ENCODE data around the gene SMPD3.

Gene SMPD3

DNA sequence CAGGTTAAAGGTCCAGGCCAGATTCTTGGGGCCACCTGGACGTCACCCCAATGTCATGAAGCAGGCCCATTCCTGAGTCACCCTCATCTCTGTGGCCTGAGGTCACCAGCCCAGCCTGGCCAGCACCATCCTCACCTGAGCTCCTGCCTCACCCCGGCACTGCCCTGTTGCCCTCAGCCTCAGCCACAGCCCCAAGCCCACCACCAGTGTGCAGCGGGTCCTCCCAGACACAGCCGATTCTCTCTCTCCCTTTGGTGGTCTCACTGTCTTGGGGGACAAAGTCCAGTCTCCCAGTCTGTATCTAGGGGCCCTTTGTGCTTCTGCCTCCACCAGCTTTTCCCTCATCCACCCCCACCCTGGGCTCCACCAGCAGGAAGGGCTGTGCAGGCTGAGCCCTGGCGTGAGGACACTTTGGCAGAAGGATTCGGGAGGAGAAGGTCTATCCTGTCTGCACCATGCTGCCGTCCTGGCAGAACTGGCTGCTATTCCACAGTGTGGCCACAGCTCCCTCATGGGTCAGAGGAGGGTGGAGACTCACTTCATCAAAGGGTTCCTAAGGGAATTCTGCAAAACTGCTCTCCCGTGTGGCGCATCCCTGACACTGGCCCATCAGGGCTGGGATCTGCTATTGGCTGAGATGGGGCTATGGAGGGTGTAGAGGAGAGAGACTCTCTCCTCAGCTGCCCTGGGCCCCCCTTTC lies 73.2 kb downstream of the SMPD3 start:
- no peak overlapping the region for H3K27ac Mint-ChIP-seq
- peaks cover 52% of the 10 kb centered on the region for H3K27me3 Mint-ChIP-seq (ENCODE audit: low read depth)
- no peak for DNase-seq (ENCODE audit: low spot score)
- peaks cover 23% of the 10 kb centered on the region for H3K4me1 Mint-ChIP-seq (ENCODE audit: low read depth)
- no peaks in the 10 kb centered on the region for H3K9me3 Mint-ChIP-seq
- no peaks in the 10 kb centered on the region for H3K36me3 Mint-ChIP-seq (ENCODE audit: low read depth)
- H3K4me3 Mint-ChIP-seq = no peak overlapping the region

DNA sequence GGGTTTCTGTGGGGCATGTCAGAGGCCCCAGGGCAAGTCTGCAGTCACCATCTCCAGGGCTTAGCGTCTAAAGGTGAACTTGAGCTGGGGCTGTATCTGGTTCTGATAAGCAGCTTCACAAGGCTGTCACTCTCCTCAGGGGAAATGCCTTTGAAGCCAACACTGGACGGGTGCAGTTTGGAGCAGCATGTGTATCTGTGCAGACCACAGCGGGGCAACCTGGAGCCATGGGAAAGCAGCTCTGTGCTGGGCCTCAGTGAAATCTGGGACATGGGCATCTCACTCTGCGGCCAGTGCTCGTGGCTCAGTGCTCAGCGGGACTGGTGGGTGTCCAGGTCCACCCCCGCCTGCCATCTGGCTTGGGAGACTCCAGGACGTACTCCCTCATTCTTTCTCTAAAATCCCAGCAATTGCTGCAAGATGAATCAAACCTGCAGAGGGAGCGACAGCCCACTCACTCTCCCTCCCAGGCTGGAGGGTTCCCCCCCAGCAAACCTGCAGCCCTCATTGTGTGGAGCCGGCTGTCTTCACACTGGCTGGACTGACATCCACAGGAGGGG lies 74.0 kb downstream of the SMPD3 start:
- H3K27me3 Mint-ChIP-seq (ENCODE audit: low read depth) = peaks cover 52% of the 10 kb centered on the region
- no peak for DNase-seq (ENCODE audit: low spot score)
- no peaks in the 10 kb centered on the region for H3K36me3 Mint-ChIP-seq (ENCODE audit: low read depth)
- peaks cover 23% of the 10 kb centered on the region for H3K4me1 Mint-ChIP-seq (ENCODE audit: low read depth)
- no peak overlapping the region for H3K27ac Mint-ChIP-seq
- H3K4me3 Mint-ChIP-seq = no peak overlapping the region
- H3K9me3 Mint-ChIP-seq = no peaks in the 10 kb centered on the region

DNA sequence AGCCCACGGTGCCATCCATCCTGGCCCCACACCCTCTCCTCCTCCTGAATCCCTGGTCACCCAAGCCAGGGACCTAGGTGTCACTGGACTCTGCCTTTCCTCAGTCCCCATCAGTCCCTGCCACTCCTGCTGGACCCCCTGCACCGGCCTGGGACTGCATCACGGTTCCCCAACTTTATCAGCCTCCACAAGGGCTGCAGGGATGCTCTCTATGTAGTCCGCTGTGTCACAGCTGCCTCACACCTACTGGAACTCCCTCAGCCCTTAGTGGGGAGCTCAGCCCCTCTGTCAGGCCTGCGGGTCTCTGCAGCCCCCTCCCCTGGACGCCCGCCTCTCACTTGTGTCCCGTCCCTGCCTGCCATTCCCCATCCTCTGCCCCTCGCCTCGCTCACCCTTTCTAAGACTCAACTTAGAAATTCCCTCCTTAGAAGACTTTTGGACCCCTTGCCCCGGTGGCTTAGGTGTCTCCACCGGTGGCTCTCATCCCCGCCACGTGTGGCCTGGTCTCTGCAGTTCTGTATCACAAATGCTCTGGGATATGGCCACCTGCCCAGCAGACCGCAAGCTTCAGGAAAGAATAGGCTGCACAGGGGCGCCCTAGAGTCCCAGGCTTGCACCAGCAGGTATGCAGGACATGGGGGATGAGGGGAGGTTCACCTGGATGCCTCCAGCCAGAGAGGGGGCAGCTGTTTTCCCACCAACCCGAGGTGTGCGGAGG lies 74.6 kb downstream of the SMPD3 start:
- Mint-ChIP-seq H3K4me3 (no peak overlapping the region), H3K4me1 (ENCODE audit: low read depth) (peaks cover 22% of the 10 kb centered on the region), H3K9me3 (no peaks in the 10 kb centered on the region), H3K27ac (no peak overlapping the region), H3K36me3 (ENCODE audit: low read depth) (no peaks in the 10 kb centered on the region), H3K27me3 (ENCODE audit: low read depth) (peaks cover 48% of the 10 kb centered on the region)
- DNase-seq (ENCODE audit: low spot score) = no peak

DNA sequence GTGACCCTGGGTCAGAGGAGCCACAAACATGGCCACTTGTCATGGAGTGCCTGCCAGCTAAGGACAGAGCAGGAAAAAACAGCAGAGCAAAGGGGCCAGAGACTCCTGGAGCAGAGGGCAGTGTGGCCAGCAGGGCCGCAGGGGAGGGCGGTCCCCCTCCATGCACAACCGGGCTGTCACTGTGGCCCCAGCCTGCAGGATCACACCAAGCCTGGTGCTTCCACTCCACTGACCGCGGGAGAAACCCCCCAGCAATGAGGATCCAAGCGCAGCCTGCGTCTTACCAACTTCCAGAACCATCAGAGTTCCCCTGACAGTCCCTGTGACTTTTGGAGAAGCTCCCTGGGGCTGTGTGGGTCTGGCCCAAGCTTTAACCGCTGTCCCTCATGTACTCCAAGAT lies 75.5 kb downstream of the SMPD3 start:
- no peak for DNase-seq (ENCODE audit: low spot score)
- Mint-ChIP-seq H3K27ac (no peak overlapping the region), H3K9me3 (no peaks in the 10 kb centered on the region)

DNA sequence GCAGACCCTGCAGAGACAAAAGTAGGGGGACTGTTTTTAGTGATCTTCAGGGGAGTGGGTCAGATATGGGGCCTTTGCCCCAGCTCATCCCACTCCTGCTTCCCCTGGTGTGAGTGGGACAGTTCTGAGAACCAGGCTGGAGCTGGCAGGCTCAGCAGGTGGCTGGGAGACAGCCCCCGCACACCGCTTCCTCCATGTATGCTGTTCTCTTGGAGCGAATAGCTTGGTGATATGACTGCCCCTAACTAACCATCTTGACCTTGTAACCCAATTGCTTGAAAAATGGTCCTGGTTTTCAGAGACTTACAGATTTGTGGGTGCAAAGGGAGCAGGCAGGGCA lies 76.0 kb downstream of the SMPD3 start:
- Mint-ChIP-seq H3K4me1 (ENCODE audit: low read depth) (peaks cover 30% of the 10 kb centered on the region), H3K9me3 (no peaks in the 10 kb centered on the region), H3K4me3 (no peak overlapping the region), H3K36me3 (ENCODE audit: low read depth) (peaks cover 2% of the 10 kb centered on the region), H3K27ac (no peak overlapping the region), H3K27me3 (ENCODE audit: low read depth) (peaks cover 56% of the 10 kb centered on the region)
- no peak for DNase-seq (ENCODE audit: low spot score)

More for the DNA sequence above, 75.5 kb downstream of the SMPD3 start:
- no peak overlapping the region for H3K4me3 Mint-ChIP-seq
- H3K27me3 Mint-ChIP-seq (ENCODE audit: low read depth) = peaks cover 53% of the 10 kb centered on the region
- H3K4me1 Mint-ChIP-seq (ENCODE audit: low read depth) = peaks cover 28% of the 10 kb centered on the region
- H3K36me3 Mint-ChIP-seq (ENCODE audit: low read depth) = peaks cover 2% of the 10 kb centered on the region

DNA sequence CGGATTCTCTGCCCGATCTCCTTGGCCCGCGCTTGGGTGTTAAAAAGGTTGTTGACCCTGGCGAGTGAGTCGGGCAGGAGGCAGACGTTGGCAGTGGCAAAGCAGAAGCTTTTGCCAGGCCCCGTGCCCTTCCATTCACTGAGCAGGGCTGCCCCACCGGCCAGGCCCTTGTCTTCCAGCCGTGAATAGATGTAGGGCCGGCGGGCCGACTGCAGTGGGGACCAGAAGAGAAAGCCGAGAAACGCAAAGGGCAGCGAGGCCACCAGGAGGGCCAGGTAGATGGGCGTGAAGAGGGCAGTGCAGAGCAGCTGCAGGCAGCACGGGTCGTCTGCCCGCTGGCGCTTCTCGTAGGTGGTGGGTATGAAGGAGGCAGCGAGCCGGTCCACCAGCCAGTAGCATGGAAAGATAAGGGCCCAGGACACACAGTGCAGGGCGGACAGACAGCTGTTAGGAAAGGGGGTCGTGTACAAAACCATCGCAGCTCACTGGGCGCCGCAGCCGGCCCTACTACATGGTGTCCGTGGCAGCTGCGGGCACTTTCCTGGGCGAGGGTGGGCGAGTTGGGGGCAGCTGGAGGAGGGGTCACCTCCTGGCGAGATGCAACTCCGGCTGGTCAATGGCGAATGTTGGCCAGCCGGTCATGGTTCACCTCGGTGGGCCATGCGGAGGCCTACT lies 76.5 kb downstream of the SMPD3 start:
- no peak overlapping the region for H3K4me3 Mint-ChIP-seq
- H3K27ac Mint-ChIP-seq = no peak overlapping the region
- no peaks in the 10 kb centered on the region for H3K9me3 Mint-ChIP-seq
- no peak for DNase-seq (ENCODE audit: low spot score)
- peaks cover 2% of the 10 kb centered on the region for H3K36me3 Mint-ChIP-seq (ENCODE audit: low read depth)
- H3K27me3 Mint-ChIP-seq (ENCODE audit: low read depth) = peaks cover 58% of the 10 kb centered on the region
- peaks cover 30% of the 10 kb centered on the region for H3K4me1 Mint-ChIP-seq (ENCODE audit: low read depth)

DNA sequence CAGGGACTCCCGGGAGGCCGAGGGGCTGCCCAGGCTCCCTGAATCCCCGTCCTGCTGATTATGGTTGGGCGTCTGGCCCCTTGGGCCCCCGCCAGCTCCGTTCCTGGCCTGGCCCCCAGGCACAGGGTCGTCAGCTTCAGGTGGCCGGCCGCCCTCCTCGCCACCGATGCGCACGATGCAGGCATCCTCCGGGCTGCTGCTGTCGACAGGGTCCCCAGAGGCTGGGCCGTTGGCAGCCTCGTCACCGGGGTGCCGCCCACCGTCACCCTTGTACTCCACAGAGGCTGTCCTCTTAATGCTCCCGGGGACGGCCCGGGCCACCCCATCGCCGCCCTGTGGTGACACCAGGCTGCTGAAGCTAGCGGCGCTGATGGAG lies 77.0 kb downstream of the SMPD3 start:
- Mint-ChIP-seq H3K9me3 (no peaks in the 10 kb centered on the region), H3K4me1 (ENCODE audit: low read depth) (peaks cover 30% of the 10 kb centered on the region), H3K27ac (no peak overlapping the region), H3K4me3 (no peak overlapping the region), H3K27me3 (ENCODE audit: low read depth) (peaks cover 58% of the 10 kb centered on the region), H3K36me3 (ENCODE audit: low read depth) (peaks cover 2% of the 10 kb centered on the region)
- DNase-seq (ENCODE audit: low spot score) = no peak

DNA sequence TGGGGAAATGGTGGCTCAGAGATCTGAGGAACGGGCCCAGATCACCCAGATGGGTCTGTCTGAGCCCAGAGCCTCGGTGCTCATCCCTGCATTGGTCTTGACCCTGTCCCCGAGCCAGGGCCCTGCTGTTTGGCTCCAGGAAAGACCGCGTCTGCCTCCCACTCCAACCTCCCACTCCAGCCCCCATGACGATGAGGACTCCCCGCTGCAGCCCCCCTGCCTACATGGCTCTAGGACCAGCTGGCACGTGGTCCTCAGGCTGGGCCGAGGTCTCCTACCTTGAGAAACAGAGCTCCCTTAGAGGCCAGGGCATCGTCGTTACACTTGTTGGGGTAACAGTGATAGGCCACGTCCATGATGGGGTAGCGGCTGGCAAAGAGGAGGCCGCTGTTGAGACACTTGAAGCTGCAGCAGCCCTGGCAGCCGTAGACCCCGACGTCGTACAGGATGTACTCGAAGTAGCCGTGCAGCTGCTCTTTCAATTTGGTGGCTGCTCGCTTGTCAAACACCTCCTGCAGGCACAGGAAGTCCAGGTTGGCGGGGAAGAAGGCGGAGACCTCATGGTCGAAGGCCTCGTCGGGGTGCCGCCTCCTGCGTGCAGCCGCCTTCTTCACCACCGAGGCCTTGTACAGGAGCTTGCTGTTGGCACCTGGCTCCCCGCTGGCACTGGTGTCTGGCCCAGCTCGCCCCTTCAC lies 77.6 kb downstream of the SMPD3 start:
- Mint-ChIP-seq H3K36me3 (ENCODE audit: low read depth) (peaks cover 2% of the 10 kb centered on the region), H3K4me3 (peak overlapping the region; percentile 65), H3K9me3 (no peaks in the 10 kb centered on the region), H3K27ac (no peak overlapping the region), H3K27me3 (ENCODE audit: low read depth) (peaks cover 58% of the 10 kb centered on the region), H3K4me1 (ENCODE audit: low read depth) (peaks cover 30% of the 10 kb centered on the region)
- DNase-seq (ENCODE audit: low spot score) = no peak

DNA sequence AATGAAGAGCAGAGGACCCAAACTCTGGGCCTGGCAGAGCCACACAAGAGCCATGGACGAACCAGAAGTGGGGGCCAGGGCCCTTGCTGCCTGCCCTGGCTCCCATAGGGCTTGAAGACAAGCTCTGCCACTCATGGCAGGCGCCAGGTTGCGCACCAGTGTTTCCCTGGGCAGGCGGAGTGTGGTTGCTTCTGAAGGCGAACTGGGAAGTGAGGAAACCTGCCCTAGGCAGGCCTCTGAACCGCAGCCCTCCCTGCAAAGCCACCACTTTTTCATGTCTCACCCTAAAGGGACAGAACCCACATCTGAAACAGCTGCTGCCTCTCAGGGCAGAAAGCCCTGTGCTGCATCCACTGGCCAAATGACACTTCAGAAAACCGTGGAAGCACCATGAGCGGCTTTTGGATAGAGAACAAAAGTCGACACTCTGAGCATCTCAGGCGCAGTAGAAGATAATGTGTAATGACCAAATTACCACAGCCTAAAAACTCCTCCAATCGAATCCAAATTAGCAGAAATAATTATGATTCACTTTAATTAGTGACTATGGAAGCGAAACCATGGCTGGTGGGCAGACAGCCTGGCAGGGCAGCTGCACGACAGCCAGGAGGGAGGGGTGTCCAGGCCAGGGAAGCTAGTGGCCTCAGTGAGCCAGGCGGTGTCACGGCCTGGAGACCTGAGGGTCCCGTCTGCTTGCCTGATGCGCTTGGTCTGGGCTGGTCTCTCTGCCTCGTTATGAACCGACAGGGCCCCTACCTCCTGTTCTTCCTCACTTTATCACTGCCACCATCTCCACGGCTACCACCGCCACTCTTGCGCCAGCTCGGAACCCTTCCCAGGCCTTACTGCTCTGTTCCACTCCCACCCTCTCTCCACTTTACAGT lies 78.4 kb downstream of the SMPD3 start:
- peaks cover 30% of the 10 kb centered on the region for H3K4me1 Mint-ChIP-seq (ENCODE audit: low read depth)

DNA sequence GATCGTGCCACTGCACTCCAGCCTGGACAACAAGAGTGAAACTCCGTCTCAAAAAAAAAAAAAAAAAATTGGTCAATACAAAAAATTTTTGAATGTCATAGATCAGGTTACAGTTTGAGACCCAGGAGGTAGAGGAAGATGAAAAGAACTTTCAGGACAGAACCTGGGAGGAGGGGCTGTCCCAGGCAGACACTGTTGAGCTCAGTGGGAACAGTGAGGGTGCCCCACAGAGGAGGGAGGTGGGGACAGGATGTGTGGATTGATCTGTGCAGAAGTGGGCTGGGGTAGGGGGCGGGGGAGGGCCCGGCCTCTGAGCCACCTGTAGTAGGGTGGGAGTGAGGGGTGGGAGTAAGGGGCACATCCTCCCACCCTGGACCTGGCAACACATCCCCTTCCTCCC lies 79.1 kb downstream of the SMPD3 start:
- Mint-ChIP-seq H3K4me1 (ENCODE audit: low read depth) (peaks cover 32% of the 10 kb centered on the region), H3K9me3 (no peaks in the 10 kb centered on the region), H3K27ac (no peak overlapping the region), H3K27me3 (ENCODE audit: low read depth) (peaks cover 55% of the 10 kb centered on the region), H3K4me3 (peak overlapping the region; percentile 51), H3K36me3 (ENCODE audit: low read depth) (peaks cover 2% of the 10 kb centered on the region)
- DNase-seq (ENCODE audit: low spot score) = no peak

More for the DNA sequence above, 78.4 kb downstream of the SMPD3 start:
- H3K27ac Mint-ChIP-seq = no peak overlapping the region
- H3K36me3 Mint-ChIP-seq (ENCODE audit: low read depth) = peaks cover 2% of the 10 kb centered on the region
- peaks cover 59% of the 10 kb centered on the region for H3K27me3 Mint-ChIP-seq (ENCODE audit: low read depth)
- peak; percentile 58 for DNase-seq (ENCODE audit: low spot score)
- no peaks in the 10 kb centered on the region for H3K9me3 Mint-ChIP-seq
- H3K4me3 Mint-ChIP-seq = peak overlapping the region; percentile 65

DNA sequence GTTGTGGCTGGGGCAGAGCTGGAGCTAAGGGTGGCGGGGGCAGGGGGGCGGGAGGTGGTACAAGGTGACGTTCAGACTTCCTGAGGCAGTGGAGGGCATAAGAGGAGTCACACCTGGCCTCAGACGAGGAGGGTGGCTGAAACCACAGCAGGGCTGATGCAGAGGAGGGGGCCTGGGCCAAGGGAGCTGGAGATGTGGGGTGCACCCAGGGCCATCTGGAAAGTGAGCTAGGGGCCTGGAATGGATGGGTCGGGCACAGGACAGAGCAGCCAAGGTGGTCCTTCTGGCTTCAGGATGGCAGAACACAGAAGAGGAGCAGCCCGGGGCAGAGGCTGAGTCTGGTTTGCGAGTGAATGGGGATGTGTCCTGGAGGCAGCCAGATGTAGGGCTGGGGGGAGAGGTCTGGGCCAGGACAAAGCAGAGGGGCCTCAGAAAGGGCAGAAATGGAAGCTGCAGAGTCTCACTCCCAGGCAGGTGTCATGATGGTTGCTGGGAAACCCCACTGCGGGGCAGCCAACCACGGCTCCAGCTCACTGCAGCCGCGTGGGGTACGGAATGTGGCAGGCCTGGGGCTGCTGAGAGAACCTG lies 79.9 kb downstream of the SMPD3 start:
- H3K27me3 Mint-ChIP-seq (ENCODE audit: low read depth) = peaks cover 47% of the 10 kb centered on the region
- H3K9me3 Mint-ChIP-seq = no peaks in the 10 kb centered on the region
- DNase-seq (ENCODE audit: low spot score) = no peak
- H3K27ac Mint-ChIP-seq = peak overlapping the region; percentile 45
- H3K4me1 Mint-ChIP-seq (ENCODE audit: low read depth) = peaks cover 34% of the 10 kb centered on the region
- H3K36me3 Mint-ChIP-seq (ENCODE audit: low read depth) = peaks cover 2% of the 10 kb centered on the region
- H3K4me3 Mint-ChIP-seq = peak overlapping the region; percentile 67

DNA sequence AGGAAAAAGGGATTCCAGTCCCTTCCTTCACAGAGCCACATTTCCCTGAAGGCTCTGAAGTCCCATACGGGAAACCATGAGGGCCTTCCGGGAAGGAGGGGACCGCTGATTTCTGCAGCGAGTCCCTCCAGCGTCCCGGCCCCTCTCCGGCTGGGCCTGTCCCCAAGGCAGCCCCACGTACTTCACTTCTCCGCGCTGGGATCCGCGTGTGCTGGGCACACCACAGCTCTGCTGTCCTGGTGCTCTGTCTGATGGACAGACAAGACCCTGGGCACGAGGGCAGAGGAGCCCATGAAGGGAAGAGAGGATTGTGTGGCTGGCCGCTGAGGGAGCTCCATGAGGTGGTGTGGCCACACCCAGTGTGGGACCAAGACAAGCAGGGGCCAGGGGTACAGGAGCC lies 80.4 kb downstream of the SMPD3 start:
- peaks cover 46% of the 10 kb centered on the region for H3K27me3 Mint-ChIP-seq (ENCODE audit: low read depth)
- no peak overlapping the region for H3K4me3 Mint-ChIP-seq
- H3K4me1 Mint-ChIP-seq (ENCODE audit: low read depth) = peaks cover 34% of the 10 kb centered on the region
- no peak overlapping the region for H3K27ac Mint-ChIP-seq
- no peak for DNase-seq (ENCODE audit: low spot score)
- H3K9me3 Mint-ChIP-seq = no peaks in the 10 kb centered on the region
- peaks cover 2% of the 10 kb centered on the region for H3K36me3 Mint-ChIP-seq (ENCODE audit: low read depth)

DNA sequence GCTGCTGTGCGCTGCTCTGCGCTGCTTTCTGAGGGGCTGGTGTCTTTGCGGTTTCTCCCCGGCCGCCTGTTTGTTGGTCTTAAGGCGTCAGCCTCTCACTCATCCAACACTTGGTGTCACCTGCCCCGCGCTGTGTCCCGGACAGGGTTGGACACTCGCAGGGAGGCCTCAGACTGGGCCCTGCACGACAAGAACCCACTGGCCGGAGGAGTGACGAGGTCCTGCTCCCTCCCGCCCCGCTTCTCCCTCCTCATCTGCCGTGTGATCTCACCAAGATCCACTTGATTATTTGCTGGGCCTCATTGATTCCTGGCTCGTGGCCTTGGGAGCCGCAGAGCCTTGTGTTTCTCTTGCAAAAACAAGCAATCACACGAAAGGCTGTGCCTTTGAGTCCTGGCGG lies 80.9 kb downstream of the SMPD3 start:
- Mint-ChIP-seq H3K27me3 (ENCODE audit: low read depth) (peaks cover 42% of the 10 kb centered on the region), H3K4me1 (ENCODE audit: low read depth) (peaks cover 34% of the 10 kb centered on the region), H3K27ac (no peak overlapping the region), H3K9me3 (no peaks in the 10 kb centered on the region), H3K36me3 (ENCODE audit: low read depth) (peaks cover 2% of the 10 kb centered on the region), H3K4me3 (no peak overlapping the region)
- DNase-seq (ENCODE audit: low spot score) = no peak

Measured in T-helper 2 cell treated with Interferon-gamma antibody and Interleukin-4, amounts not matched to agents 5 μg/mL and 100 μg/mL, for 36 hours (primary cell).